Measurements from ENCODE around the gene EAF2.

DNA sequence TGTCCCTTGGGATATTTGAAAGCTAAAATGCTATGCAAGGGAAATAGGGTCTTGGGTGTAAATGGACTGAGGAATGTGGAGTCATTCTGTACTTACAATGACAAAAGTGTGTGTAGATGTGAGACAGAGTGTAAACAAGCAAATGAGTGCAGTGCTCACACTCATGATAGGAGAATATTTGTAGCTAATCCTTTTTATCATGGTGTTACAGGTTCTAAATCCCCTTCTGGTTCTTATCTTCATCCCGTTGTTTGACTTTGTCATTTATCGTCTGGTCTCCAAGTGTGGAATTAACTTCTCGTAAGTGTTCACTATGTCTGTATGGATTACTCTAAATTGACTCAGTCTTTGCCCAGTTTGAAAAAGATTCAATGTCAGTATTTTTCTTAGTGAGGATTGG, 89.7 kb downstream of the EAF2 start:
- TF ChIP-seq CTCF (IDR thresholded peaks at IDR 0.05) (no peak), POLR2AphosphoS5 (IDR thresholded peaks at IDR 0.05) (no peak), POLR2A (IDR thresholded peaks at IDR 0.05) (no peak)

Data from breast epithelium (tissue), 3 donors.